Right kidney (tissue), 1 donor: ENCODE results near the gene FNDC8.
"Not testable (repeated sequence)": the region's sequence is repeated elsewhere in the genome, so short reads cannot be mapped to it uniquely, and the experiment has no call there.

Source experiments
- DNase-seq: peaks from one replicate; pipeline ENCODE4 v3.0.0-alpha.2; 2016

FNDC8 gene

DNA sequence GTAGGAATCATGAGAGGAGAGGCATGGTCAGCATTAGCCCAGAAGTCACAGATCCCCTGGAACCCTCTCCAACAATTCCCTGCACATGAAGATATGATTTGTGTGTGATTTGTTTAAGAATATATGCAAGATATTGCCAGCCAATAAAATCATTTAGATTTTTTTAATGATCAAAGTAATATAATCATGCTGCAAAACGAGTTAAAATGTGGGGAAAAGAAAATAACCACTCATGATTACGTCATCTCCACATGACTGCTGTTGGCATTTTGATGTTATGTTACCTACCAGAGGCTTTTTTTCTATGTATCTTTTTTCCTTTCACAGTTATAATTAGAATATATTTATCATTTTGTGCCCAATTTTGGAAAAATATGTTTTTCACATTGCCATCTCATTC, 50.4 kb downstream of the FNDC8 start:
- DNase-seq, result no peak

GRCh38 chr17:35172321-35172720, 50.9 kb downstream of the FNDC8 start:
- DNase-seq, result not testable (repeated sequence)

DNA sequence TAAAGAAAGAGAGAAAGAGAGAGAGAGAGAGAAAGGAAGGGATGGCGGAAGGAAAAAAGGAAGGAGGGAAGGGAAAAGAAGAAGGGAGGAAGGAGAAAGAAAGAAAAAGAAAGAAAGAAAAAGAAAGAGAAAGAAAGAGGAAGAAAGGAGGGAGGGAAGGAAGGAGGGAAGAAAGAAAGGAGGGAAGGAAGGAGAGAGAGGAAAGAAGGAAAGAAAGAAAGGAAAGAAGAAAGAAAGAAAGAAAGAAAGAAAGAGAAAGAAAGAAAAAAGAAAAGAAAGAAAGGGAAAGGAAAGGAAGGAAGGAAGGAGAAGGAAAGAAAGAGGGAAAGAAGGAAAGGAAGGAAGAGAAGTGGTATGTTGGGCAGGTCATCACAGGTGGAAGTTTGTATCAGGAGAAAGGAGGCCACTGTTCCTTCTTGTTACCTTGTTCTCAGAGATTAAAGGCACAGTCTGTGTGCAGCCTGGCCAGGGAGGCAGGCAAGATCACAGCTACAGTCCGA, 53.5 kb downstream of the FNDC8 start:
- no peak for DNase-seq

- DNase-seq, result no peak
Measured at GRCh38 chr17:35175638-35176415, 54.4 kb downstream of the FNDC8 start.

GRCh38 chr17:35176897-35177296, 55.5 kb downstream of the FNDC8 start:
- no peak for DNase-seq

DNA sequence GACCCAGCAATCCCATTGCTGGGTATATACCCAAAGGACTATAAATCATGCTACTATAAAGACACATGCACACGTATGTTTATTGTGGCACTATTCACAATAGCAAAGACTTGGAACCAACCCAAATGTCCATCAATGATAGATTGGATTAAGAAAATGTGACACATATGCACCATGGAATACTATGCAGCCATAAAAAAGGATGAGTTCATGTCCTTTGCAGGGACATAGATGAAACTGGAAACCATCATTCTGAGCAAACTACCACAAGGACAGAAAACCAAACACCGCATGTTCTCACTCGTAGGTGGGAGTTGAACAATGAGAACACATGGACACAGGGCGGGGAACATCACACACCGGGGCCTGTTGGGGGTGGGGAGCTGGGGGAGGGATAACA, 58.0 kb downstream of the FNDC8 start:
- DNase-seq, result not testable (repeated sequence)
